IMR-90 (cell line): ENCODE measurements around the gene TOMM6. TPM values are rescaled to one million over a fixed set of nuclear protein-coding genes. Genes with fewer than 3 reads are reported as not detected.

ENCODE experiments used
- ATAC-seq: fragments of 200-7000 bp; cut with Tn5 transposase; 2 replicates; pipeline ENCODE4 v1.9.1; 2020; ENCODE audit warnings: low read depth, mild to moderate bottlenecking, moderate library complexity
- BruUV-seq: library from RNA; stranded (reverse); fragments of 400-500 nt; replicated peaks from 2 replicates; lab custom pipeline; 2021; lab: Mats Ljungman, UMichigan
- CTCF ChIA-PET: fragments of 300-600 bp; formaldehyde crosslinking; extraction: SDS; loops from one replicate; lab custom pipeline; 2021; ENCODE audit warnings: antibody characterized with exemption; lab: Yijun Ruan, JAX
- POLR2A ChIA-PET: fragments of 300-600 bp; sonication (Branson Sonifier 250); formaldehyde crosslinking; loops from one replicate; lab custom pipeline; 2022; ENCODE audit warnings: antibody characterized with exemption; ENCODE audit not compliant: unreplicated experiment; lab: Charles Lee
- DNase-seq: peaks from one replicate; pipeline ENCODE4 v3.0.0; 2013
- H2AFZ ChIP-seq: replicated peaks from 2 replicates; pipeline ENCODE3; 2013; ENCODE audit warnings: low read length, mild to moderate bottlenecking; ENCODE audit not compliant: poor library complexity
- H2AK5ac ChIP-seq: 2 replicates; pipeline ENCODE4 v1.6.1; 2013; ENCODE audit warnings: low read depth, low read length, inconsistent platforms
- H2AK9ac ChIP-seq: replicated peaks from 2 replicates; pipeline ENCODE3; 2013; ENCODE audit warnings: mild to moderate bottlenecking, low read depth, low read length, moderate library complexity; ENCODE audit not compliant: poor library complexity
- H2BK120ac ChIP-seq: 2 replicates; pipeline ENCODE4 v1.6.1; 2013; ENCODE audit warnings: low read depth, low read length, inconsistent platforms
- H2BK15ac ChIP-seq: 3 replicates; pipeline ENCODE4 v1.6.1; 2013; ENCODE audit warnings: low read depth, low read length, inconsistent platforms
- H2BK20ac ChIP-seq: 2 replicates; pipeline ENCODE4 v1.6.1; 2013; ENCODE audit warnings: low read depth, mild to moderate bottlenecking, inconsistent platforms, low read length, moderate library complexity
- H2BK5ac ChIP-seq: 2 replicates; pipeline ENCODE4 v1.6.1; 2013; ENCODE audit warnings: mild to moderate bottlenecking, low read depth, low read length, inconsistent platforms; ENCODE audit not compliant: poor library complexity, severe bottlenecking
- H3K14ac ChIP-seq: replicated peaks from 2 replicates; pipeline ENCODE4 v1.6.1; 2013; ENCODE audit warnings: low read depth, low read length, inconsistent platforms
- H3K18ac ChIP-seq: 2 replicates; pipeline ENCODE4 v1.6.1; 2013; ENCODE audit warnings: low read depth, low read length, control low read depth
- H3K23ac ChIP-seq: 2 replicates; pipeline ENCODE4 v1.6.1; 2013; ENCODE audit warnings: low read depth, low read length, inconsistent platforms
- H3K27ac ChIP-seq: 2 replicates; pipeline ENCODE4 v1.5.1; 2013; ENCODE audit warnings: mild to moderate bottlenecking, control low read depth, low read length; ENCODE audit not compliant: insufficient read depth
- H3K27me3 ChIP-seq: 2 replicates; pipeline ENCODE4 v1.6.1; 2013; ENCODE audit warnings: low read length; ENCODE audit not compliant: control insufficient read depth, insufficient read depth
- H3K36me3 ChIP-seq: 2 replicates; pipeline ENCODE4 v1.6.1; 2013; ENCODE audit warnings: low read length, mixed read lengths; ENCODE audit not compliant: control insufficient read depth, insufficient read depth
- H3K4ac ChIP-seq: 2 replicates; pipeline ENCODE4 v1.6.1; 2013; ENCODE audit warnings: low read depth, low read length, inconsistent platforms
- H3K4me1 ChIP-seq: 2 replicates; pipeline ENCODE4 v1.6.1; 2013; ENCODE audit warnings: low read length, mixed read lengths; ENCODE audit not compliant: control insufficient read depth, insufficient read depth
- H3K4me2 ChIP-seq: 2 replicates; pipeline ENCODE4 v1.6.1; 2013; ENCODE audit warnings: low read depth, mild to moderate bottlenecking, control low read depth, low read length, moderate library complexity
- H3K4me3 ChIP-seq: 2 replicates; pipeline ENCODE4 v1.5.1; 2013; ENCODE audit warnings: low read depth, mild to moderate bottlenecking, control low read depth, low read length, moderate library complexity; ENCODE audit not compliant: insufficient read depth
- H3K56ac ChIP-seq: 2 replicates; pipeline ENCODE4 v1.6.1; 2013; ENCODE audit warnings: low read length, inconsistent platforms; ENCODE audit not compliant: insufficient read depth; ENCODE audit errors: extremely low read depth
- H3K79me1 ChIP-seq, 2 experiments: 2 replicates each; pipeline ENCODE4 v1.6.1; 2013; ENCODE audit warnings: low read length in 2 of 2, inconsistent platforms in 1 of 2, low read depth in 1 of 2
- H3K9ac ChIP-seq: 2 replicates; pipeline ENCODE4 v1.6.1; 2013; ENCODE audit warnings: low read depth, low read length, control low read depth
- H3K9me1 ChIP-seq: 2 replicates; pipeline ENCODE4 v1.6.1; 2013; ENCODE audit warnings: low read length, inconsistent platforms; ENCODE audit not compliant: insufficient read depth
- H3K9me3 ChIP-seq: 2 replicates; pipeline ENCODE4 v1.6.1; 2013; ENCODE audit warnings: low read length; ENCODE audit not compliant: control insufficient read depth, insufficient read depth
- H4K20me1 ChIP-seq: 2 replicates; pipeline ENCODE4 v1.6.1; 2013; ENCODE audit warnings: low read length, inconsistent platforms; ENCODE audit not compliant: insufficient read depth
- H4K5ac ChIP-seq: 2 replicates; pipeline ENCODE4 v1.6.1; 2013; ENCODE audit warnings: mild to moderate bottlenecking, low read depth, low read length, control low read depth
- H4K8ac ChIP-seq, 2 experiments: 2 replicates each; pipeline ENCODE4 v1.6.1; 2013; ENCODE audit warnings: low read depth in 2 of 2, low read length in 2 of 2, control low read depth in 1 of 2, inconsistent platforms in 1 of 2
- H4K91ac ChIP-seq: 2 replicates; pipeline ENCODE4 v1.6.1; 2013; ENCODE audit warnings: low read depth, low read length, inconsistent platforms; ENCODE audit not compliant: insufficient read depth
- BHLHE40 ChIP-seq: fragments of 150-350 bp; IDR thresholded peaks from 2 replicates; pipeline ENCODE4 v1.6.1; 2016; ENCODE audit warnings: mild to moderate bottlenecking, low read depth, low read length
- CEBPB ChIP-seq: IDR thresholded peaks from 2 replicates; pipeline ENCODE4 v1.6.1; 2012; ENCODE audit warnings: low read depth, low read length, improper control_type of control experiment
- CHD1 ChIP-seq: IDR thresholded peaks from 2 replicates; pipeline ENCODE4 v1.6.1; 2012; ENCODE audit warnings: low read depth, low read length, improper control_type of control experiment
- CTCF ChIP-seq: conservative IDR thresholded peaks from 2 replicates; pipeline ENCODE4 v1.5.1; 2012; ENCODE audit warnings: mild to moderate bottlenecking, low read depth, low read length, improper control_type of control experiment
- ELK1 ChIP-seq: fragments of 150-350 bp; IDR thresholded peaks from 2 replicates; pipeline ENCODE4 v1.6.1; 2016; ENCODE audit warnings: low read depth, mild to moderate bottlenecking, low read length, moderate library complexity, borderline replicate concordance
- FOS ChIP-seq: fragments of 150-350 bp; IDR thresholded peaks from 2 replicates; pipeline ENCODE4 v1.6.1; 2016; ENCODE audit warnings: low read depth, low read length
- MAFK ChIP-seq: IDR thresholded peaks from 2 replicates; pipeline ENCODE4 v1.6.1; 2012; ENCODE audit warnings: low read depth, low read length, improper control_type of control experiment
- MAZ ChIP-seq: IDR thresholded peaks from 2 replicates; pipeline ENCODE4 v1.6.1; 2012; ENCODE audit warnings: low read depth, mild to moderate bottlenecking, low read length, improper control_type of control experiment, moderate library complexity, borderline replicate concordance
- MXI1 ChIP-seq: IDR thresholded peaks from 2 replicates; pipeline ENCODE4 v1.6.1; 2012; ENCODE audit warnings: low read depth, mild to moderate bottlenecking, low read length, moderate library complexity, borderline replicate concordance
- NFE2L2 ChIP-seq: fragments of 150-350 bp; IDR thresholded peaks from 2 replicates; pipeline ENCODE4 v1.6.1; 2016; ENCODE audit warnings: low read depth, mild to moderate bottlenecking, low read length
- POLR2A ChIP-seq: IDR thresholded peaks from 2 replicates; pipeline ENCODE4 v1.6.1; 2012; ENCODE audit warnings: mild to moderate bottlenecking, low read depth, low read length
- RAD21 ChIP-seq: IDR thresholded peaks from 2 replicates; pipeline ENCODE4 v1.6.1; 2012; ENCODE audit warnings: low read length, improper control_type of control experiment
- RCOR1 ChIP-seq: IDR thresholded peaks from 2 replicates; pipeline ENCODE4 v1.6.1; 2012; ENCODE audit warnings: mild to moderate bottlenecking, low read length, improper control_type of control experiment; ENCODE audit not compliant: insufficient replicate concordance
- RFX5 ChIP-seq: IDR thresholded peaks from 2 replicates; pipeline ENCODE4 v1.8.0; 2012; ENCODE audit warnings: low read depth, mild to moderate bottlenecking, low read length, moderate library complexity
- SMC3 ChIP-seq: fragments of 150-350 bp; IDR thresholded peaks from 2 replicates; pipeline ENCODE4 v1.6.1; 2016; ENCODE audit warnings: low read depth, mild to moderate bottlenecking, antibody characterized with exemption, low read length, moderate library complexity
- USF2 ChIP-seq: fragments of 150-350 bp; IDR thresholded peaks from 2 replicates; pipeline ENCODE4 v1.6.1; 2017; ENCODE audit warnings: mild to moderate bottlenecking, antibody characterized with exemption, low read length, low read depth
- WGBS, 2 experiments: methylation state at CpG; one replicate each; pipeline versions ENCODE4 v1.1.5 to v1.1.7; 2013; ENCODE audit warnings: missing lambda C conversion rate in 2 of 2; ENCODE audit not compliant: insufficient read length in 1 of 2; ENCODE audit errors: extremely low coverage in 2 of 2; 5-methylcytosine and 5-hydroxymethylcytosine counted together
- dilution Hi-C: fragments of 300-500 bp; cut with HindIII; formaldehyde crosslinking; loops from one replicate; pipeline ENCODE4 v1.14.3; 2018; ENCODE audit warnings: low sequenced_read_pairs; ENCODE audit not compliant: unreplicated experiment
- in situ Hi-C: fragments of 300-500 bp; cut with MboI; formaldehyde crosslinking; loops from 3 replicates; pipeline ENCODE4 v1.14.3; 2019; ENCODE audit warnings: low sequenced_read_pairs, inconsistent platforms, mixed read lengths
- intact Hi-C: fragments of 100-400 bp; cut with micrococcal nuclease; formaldehyde crosslinking; loops from 2 replicates; pipeline ENCODE4 v1.10.0; 2022
- polyA plus RNA-seq, 3 experiments: library from polyadenylated mRNA; depleted of rRNA; stranded (reverse); fragments of >200 nt; gene quantifications; 2 replicates each; pipeline ENCODE4 v1.2.3, GENCODE V29; 2012; ENCODE audit warnings: low replicate concordance in 1 of 3
- total RNA-seq: library from RNA; depleted of rRNA; stranded (reverse); fragments of >200 nt; gene quantifications from 2 replicates; pipeline ENCODE4 v1.2.3, GENCODE V29; 2012

TOMM6 gene
- total and polyA plus RNA-seq, 2 of the 4 experiments (the other 2 are of a cell fraction): 128 to 227 TPM

GRCh38 chr6:41811095-41811494 lies 23.6 kb downstream of the TOMM6 start:
- H3K14ac ChIP-seq: no peak overlapping the region
- dilution Hi-C loops (no loop called here), in situ Hi-C loops (no loop called here), intact Hi-C loops (loop anchor here (2.0 kb wide), 1 partner anchor 68 kb away; no protein-coding TSS in a partner anchor)
- H3K56ac ChIP-seq: no peak overlapping the region; the same call in 1 of the 2 replicates
- H4K8ac ChIP-seq: no peak overlapping the region
- H3K4me1 ChIP-seq: no peaks in the 10 kb centered on the region
- no peak overlapping the region for H3K23ac ChIP-seq
- no peak overlapping the region for H4K5ac ChIP-seq
- DNase-seq: no peak
- H4K20me1 ChIP-seq: no peaks in the 10 kb centered on the region
- H3K9ac ChIP-seq: no peak overlapping the region
- WGBS, 2 experiments: no CpG with 5 or more reads among the region's 3 CpGs
- no peak overlapping the region for H2BK20ac ChIP-seq
- H3K4me2 ChIP-seq: no peak overlapping the region
- no peak overlapping the region for H4K91ac ChIP-seq
- no peak overlapping the region for H3K4me3 ChIP-seq
- H2BK5ac ChIP-seq: no peak overlapping the region
- H3K18ac ChIP-seq: no peak overlapping the region
- no peaks in the 10 kb centered on the region; a peak in 1 of 4 replicates for H3K79me1 ChIP-seq
- H2BK120ac ChIP-seq: no peak overlapping the region
- POLR2A ChIA-PET: no interaction called here
- H3K27ac ChIP-seq: no peak overlapping the region
- no peak for ATAC-seq
- H2AK5ac ChIP-seq: no peak overlapping the region
- no peak overlapping the region for H2AK9ac ChIP-seq
- H2AFZ ChIP-seq: no peak overlapping the region
- H3K9me3 ChIP-seq: no peaks in the 10 kb centered on the region
- no peaks in the 10 kb centered on the region for H3K27me3 ChIP-seq
- peaks cover 5% of the 10 kb centered on the region; the same call in 1 of the 2 replicates for H3K36me3 ChIP-seq
- no peak for TF ChIP-seq MAFK
- TF ChIP-seq USF2: no peak
- TF ChIP-seq SMC3: no peak
- no peak for TF ChIP-seq RAD21
- no peak for TF ChIP-seq ELK1
- no peak for TF ChIP-seq CEBPB
- TF ChIP-seq MAZ: no peak
- no peak for TF ChIP-seq CHD1
- TF ChIP-seq RCOR1: no peak
- no peak for TF ChIP-seq FOS
- TF ChIP-seq NFE2L2: no peak
- TF ChIP-seq RFX5: no peak
- no peak for TF ChIP-seq BHLHE40
- no peak for TF ChIP-seq POLR2A
- no peak for TF ChIP-seq MXI1
- TF ChIP-seq CTCF: no peak
- no peaks in the 10 kb centered on the region for H3K9me1 ChIP-seq
- H3K4ac ChIP-seq: no peak overlapping the region
- no peak overlapping the region for H2BK15ac ChIP-seq
- BruUV-seq: no TSS peak
- CTCF ChIA-PET: no interaction called here
